ENCODE data around the gene FNDC3A.
"Not testable (repeated sequence)": the region's sequence is repeated elsewhere in the genome, so short reads cannot be mapped to it uniquely, and the experiment has no call there.

The FNDC3A gene

DNA sequence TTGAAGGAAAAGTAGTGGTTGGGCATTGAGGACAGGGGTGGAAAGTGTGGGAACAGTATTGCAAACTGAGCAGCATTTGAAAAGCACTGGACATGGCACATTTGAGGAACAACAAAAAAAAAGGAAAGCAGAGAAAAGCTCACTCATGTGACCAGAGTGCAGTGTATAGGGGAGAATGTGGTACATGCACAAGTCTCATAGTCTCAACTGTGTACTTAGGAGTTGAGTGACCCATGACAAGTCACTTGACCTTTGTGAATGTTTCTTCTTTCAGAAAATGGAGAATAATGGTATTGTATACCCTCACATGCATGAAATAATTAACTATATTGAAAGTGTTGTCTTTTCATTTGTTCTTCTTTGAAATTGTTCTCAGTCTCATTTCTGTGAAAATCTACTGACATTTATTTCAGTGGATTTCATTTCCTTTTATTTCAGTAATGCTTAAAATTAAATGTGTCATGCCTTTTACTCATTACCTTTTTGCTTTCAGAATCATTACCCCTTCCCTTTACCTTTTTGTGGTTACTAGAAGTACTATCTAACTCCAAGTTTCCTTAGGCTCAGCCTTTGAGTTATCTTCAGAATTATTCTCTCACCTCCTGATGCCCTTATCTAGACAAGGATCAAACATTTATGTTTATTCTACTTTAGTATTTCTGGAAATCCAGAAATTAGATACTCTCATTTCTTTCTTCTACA lies 165.3 kb downstream of the FNDC3A start:
- H3K27ac ChIP-seq (replicated peaks) = no peak overlapping the region
- TF ChIP-seq, protein P1, sequence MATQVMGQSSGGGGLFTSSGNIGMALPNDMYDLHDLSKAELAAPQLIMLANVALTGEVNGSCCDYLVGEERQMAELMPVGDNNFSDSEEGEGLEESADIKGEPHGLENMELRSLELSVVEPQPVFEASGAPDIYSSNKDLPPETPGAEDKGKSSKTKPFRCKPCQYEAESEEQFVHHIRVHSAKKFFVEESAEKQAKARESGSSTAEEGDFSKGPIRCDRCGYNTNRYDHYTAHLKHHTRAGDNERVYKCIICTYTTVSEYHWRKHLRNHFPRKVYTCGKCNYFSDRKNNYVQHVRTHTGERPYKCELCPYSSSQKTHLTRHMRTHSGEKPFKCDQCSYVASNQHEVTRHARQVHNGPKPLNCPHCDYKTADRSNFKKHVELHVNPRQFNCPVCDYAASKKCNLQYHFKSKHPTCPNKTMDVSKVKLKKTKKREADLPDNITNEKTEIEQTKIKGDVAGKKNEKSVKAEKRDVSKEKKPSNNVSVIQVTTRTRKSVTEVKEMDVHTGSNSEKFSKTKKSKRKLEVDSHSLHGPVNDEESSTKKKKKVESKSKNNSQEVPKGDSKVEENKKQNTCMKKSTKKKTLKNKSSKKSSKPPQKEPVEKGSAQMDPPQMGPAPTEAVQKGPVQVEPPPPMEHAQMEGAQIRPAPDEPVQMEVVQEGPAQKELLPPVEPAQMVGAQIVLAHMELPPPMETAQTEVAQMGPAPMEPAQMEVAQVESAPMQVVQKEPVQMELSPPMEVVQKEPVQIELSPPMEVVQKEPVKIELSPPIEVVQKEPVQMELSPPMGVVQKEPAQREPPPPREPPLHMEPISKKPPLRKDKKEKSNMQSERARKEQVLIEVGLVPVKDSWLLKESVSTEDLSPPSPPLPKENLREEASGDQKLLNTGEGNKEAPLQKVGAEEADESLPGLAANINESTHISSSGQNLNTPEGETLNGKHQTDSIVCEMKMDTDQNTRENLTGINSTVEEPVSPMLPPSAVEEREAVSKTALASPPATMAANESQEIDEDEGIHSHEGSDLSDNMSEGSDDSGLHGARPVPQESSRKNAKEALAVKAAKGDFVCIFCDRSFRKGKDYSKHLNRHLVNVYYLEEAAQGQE (IDR thresholded peaks at IDR 0.05; ENCODE audit: insufficient replicate concordance, low read depth) = no peak
- no peak for TF ChIP-seq GABPA (IDR thresholded peaks at IDR 0.05; ENCODE audit: low read depth)
- TF ChIP-seq, protein P2, sequence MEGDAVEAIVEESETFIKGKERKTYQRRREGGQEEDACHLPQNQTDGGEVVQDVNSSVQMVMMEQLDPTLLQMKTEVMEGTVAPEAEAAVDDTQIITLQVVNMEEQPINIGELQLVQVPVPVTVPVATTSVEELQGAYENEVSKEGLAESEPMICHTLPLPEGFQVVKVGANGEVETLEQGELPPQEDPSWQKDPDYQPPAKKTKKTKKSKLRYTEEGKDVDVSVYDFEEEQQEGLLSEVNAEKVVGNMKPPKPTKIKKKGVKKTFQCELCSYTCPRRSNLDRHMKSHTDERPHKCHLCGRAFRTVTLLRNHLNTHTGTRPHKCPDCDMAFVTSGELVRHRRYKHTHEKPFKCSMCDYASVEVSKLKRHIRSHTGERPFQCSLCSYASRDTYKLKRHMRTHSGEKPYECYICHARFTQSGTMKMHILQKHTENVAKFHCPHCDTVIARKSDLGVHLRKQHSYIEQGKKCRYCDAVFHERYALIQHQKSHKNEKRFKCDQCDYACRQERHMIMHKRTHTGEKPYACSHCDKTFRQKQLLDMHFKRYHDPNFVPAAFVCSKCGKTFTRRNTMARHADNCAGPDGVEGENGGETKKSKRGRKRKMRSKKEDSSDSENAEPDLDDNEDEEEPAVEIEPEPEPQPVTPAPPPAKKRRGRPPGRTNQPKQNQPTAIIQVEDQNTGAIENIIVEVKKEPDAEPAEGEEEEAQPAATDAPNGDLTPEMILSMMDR (IDR thresholded peaks at IDR 0.05; ENCODE audit: insufficient read depth, low read length) = no peak
- DNase-seq (ENCODE audit: low read depth in 1 of 2, low spot score in 1 of 2) = no peak

DNA sequence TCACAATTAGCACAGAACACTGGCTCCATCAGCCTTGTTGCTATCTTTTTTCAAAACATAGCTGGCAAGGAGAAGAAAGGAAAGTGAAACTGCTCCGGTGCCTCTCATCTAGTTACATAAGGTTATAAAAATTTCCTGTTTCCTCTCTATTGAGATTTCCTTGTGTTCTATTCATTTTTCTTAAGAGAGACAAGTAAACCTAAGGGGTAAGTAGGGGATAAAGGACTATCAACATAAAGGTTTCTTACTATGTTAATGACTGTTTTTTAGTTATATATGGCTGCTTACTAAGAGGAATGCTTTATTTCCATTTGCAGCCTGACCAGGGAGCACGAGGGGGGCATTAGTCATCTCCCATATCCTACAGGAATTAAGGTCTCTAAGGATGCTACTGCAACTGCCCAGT lies 171.2 kb downstream of the FNDC3A start:
- TF ChIP-seq, protein P1 (IDR thresholded peaks at IDR 0.05; ENCODE audit: insufficient replicate concordance, low read depth) = no peak
- TF ChIP-seq, protein P2 (IDR thresholded peaks at IDR 0.05; ENCODE audit: insufficient read depth, low read length) = no peak
- TF ChIP-seq SPI1 (IDR thresholded peaks at IDR 0.05; ENCODE audit: borderline replicate concordance, low read depth) = no peak
- no peak for TF ChIP-seq POLR2AphosphoS5 (IDR thresholded peaks at IDR 0.05; ENCODE audit: low read depth)
- TF ChIP-seq GABPA (IDR thresholded peaks at IDR 0.05; ENCODE audit: low read depth) = no peak
- Histone ChIP-seq H3K27me3 (ENCODE audit: insufficient read depth, poor library complexity, severe bottlenecking) (no peaks in the 10 kb centered on the region), H3K4me3 (replicated peaks; ENCODE audit: insufficient read depth, low read length) (no peak overlapping the region), H3K27ac (replicated peaks) (no peak overlapping the region)
- no peak for DNase-seq (ENCODE audit: low read depth in 1 of 2, low spot score in 1 of 2)

More for the DNA sequence above, 165.3 kb downstream of the FNDC3A start:
- H3K4me3 ChIP-seq (replicated peaks; ENCODE audit: insufficient read depth, low read length) = no peak overlapping the region
- H3K27me3 ChIP-seq (ENCODE audit: insufficient read depth, poor library complexity, severe bottlenecking) = no peaks in the 10 kb centered on the region

DNA sequence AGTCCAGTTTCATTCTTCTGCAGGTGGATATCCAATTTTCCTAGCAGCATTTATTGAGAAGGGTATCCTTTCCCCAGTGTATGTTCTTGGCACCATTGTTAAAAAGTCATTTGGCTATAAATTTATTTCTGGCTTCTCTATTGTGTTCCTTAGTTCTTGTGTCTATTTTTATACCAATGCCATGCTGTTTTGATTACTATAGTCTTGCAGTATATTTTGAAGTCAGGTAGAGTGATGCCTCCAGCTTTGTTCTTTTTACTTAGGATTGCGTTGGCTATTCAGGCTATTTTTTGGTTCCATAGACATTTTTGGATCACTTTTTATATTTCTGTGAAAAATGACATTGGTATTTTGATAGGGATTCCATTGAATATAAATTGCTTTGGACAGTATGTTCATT lies 172.7 kb downstream of the FNDC3A start:
- no peak for TF ChIP-seq GABPA (IDR thresholded peaks at IDR 0.05; ENCODE audit: low read depth)
- TF ChIP-seq, protein P2 (IDR thresholded peaks at IDR 0.05; ENCODE audit: insufficient read depth, low read length) = no peak
- no peak for TF ChIP-seq POLR2AphosphoS5 (IDR thresholded peaks at IDR 0.05; ENCODE audit: low read depth)
- no peak for TF ChIP-seq SPI1 (IDR thresholded peaks at IDR 0.05; ENCODE audit: borderline replicate concordance, low read depth)
- TF ChIP-seq, protein P1 (IDR thresholded peaks at IDR 0.05; ENCODE audit: insufficient replicate concordance, low read depth) = no peak
- H3K27ac ChIP-seq (replicated peaks) = no peak overlapping the region
- no peak for DNase-seq (ENCODE audit: low read depth in 1 of 2, low spot score in 1 of 2)
- no peaks in the 10 kb centered on the region for H3K27me3 ChIP-seq (ENCODE audit: insufficient read depth, poor library complexity, severe bottlenecking)
- H3K4me3 ChIP-seq (replicated peaks; ENCODE audit: insufficient read depth, low read length) = no peak overlapping the region

DNA sequence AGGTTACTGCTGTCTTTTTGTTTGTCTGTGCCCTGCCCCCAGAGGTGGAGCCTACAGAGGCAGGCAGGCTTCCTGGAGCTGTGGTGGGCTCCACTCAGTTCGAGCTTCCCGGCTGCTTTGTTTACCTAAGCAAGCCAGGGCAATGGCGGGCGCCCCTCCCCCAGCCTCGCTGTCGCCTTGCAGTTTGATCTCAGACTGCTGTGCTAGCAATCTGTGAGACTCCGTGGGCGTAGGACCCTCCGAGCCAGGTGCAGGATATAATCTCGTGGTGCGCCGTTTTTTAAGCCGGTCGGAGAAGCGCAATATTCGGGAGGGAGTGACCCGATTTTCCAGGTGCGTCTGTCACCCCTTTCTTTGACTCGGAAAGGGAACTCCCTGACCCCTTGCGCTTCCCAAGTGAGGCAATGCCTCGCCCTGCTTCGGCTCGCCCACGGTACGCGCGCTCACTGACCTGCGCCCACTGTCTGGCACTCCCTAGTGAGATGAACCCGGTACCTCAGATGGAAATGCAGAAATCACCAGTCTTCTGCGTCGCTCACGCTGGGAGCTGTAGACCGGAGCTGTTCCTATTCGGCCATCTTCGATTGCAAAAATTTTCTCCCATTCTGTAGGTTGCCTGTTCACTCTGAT lies 182.4 kb downstream of the FNDC3A start:
- DNase-seq (ENCODE audit: low read depth in 1 of 2, low spot score in 1 of 2); H3K27me3 ChIP-seq (ENCODE audit: insufficient read depth, poor library complexity, severe bottlenecking); H3K27ac ChIP-seq (replicated peaks); H3K4me3 ChIP-seq (replicated peaks; ENCODE audit: insufficient read depth, low read length): not testable (repeated sequence)

DNA sequence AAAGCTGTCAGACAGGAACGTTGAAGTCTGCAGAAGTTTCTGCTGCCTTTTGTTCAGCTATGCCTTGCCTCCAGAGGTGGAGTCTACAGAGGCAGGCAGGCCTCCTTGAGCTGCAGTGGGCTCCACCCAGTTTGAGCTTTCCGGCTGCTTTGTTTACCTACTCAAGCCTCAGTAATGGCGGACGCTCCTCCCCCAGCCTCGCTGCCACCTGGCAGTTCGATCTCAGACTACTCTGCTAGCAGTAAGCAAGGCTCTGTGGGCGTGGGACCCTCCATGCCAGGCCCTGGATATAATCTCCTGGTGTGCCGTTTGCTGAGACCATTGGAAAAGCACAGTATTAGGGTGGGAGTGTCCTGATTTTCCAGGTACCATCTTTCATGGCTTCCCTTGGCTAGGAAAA lies 187.4 kb downstream of the FNDC3A start:
- H3K4me3 ChIP-seq (replicated peaks; ENCODE audit: insufficient read depth, low read length); H3K27ac ChIP-seq (replicated peaks); DNase-seq (ENCODE audit: low read depth in 1 of 2, low spot score in 1 of 2); H3K27me3 ChIP-seq (ENCODE audit: insufficient read depth, poor library complexity, severe bottlenecking): not testable (repeated sequence)

Measured in HL-60 (cell line).